ENCODE results near the gene HIPK3. TPM values are rescaled to one million over a fixed set of nuclear protein-coding genes. Genes with fewer than 3 reads are reported as not detected.
"Not testable (repeated sequence)": the region's sequence is repeated elsewhere in the genome, so short reads cannot be mapped to it uniquely, and the experiment has no call there.

Gene HIPK3
- total and polyA plus RNA-seq, 7 donors: 10.6 to 417 (median 277) TPM

GRCh38 chr11:33211580-33211979 is 45.6 kb upstream of the HIPK3 start:
- intact Hi-C loops (cut with DNase I): no loop called here
- TF ChIP-seq CTCF (IDR thresholded peaks at IDR 0.05) (no peak), POLR2AphosphoS5 (IDR thresholded peaks at IDR 0.05) (no peak), POLR2A (IDR thresholded peaks at IDR 0.05) (no peak), EP300 (IDR thresholded peaks at IDR 0.05) (no peak)
- H3K27me3 ChIP-seq: no peaks in the 10 kb centered on the region

GRCh38 chr11:33214187-33214586 is 43.0 kb upstream of the HIPK3 start:
- Histone ChIP-seq H3K4me3 (no peak overlapping the region), H3K4me1 (no peaks in the 10 kb centered on the region), H3K27me3 (no peaks in the 10 kb centered on the region), H3K27ac (no peak overlapping the region), H3K36me3 (no peaks in the 10 kb centered on the region), H3K9me3 (no peaks in the 10 kb centered on the region)
- TF ChIP-seq POLR2A (IDR thresholded peaks at IDR 0.05) (no peak), CTCF (IDR thresholded peaks at IDR 0.05) (no peak), EP300 (IDR thresholded peaks at IDR 0.05) (peak in 1 of 4 donors; percentile 28)
- DNase-seq: no peak
- intact Hi-C loops (cut with DNase I): no loop called here

More at GRCh38 chr11:33211580-33211979, 45.6 kb upstream of the HIPK3 start:
- Histone ChIP-seq H3K36me3 (no peaks in the 10 kb centered on the region), H3K4me3 (no peak overlapping the region), H3K9me3 (no peaks in the 10 kb centered on the region), H3K27ac (no peak overlapping the region), H3K4me1 (peaks cover 0 to 8% (median 0%) of the 10 kb centered on the region in 4 donors)
- WGBS, 2 donors: 43 to 69% methylated on average over 5 of the region's 5 CpGs
- no peak for DNase-seq

- no peak overlapping the region for H3K4me3 ChIP-seq
- TF ChIP-seq POLR2A (IDR thresholded peaks at IDR 0.05) (no peak), CTCF (IDR thresholded peaks at IDR 0.05) (no peak), EP300 (IDR thresholded peaks at IDR 0.05) (no peak), POLR2AphosphoS5 (IDR thresholded peaks at IDR 0.05) (no peak)
- intact Hi-C loops (cut with DNase I): no loop called here
- H3K4me1 ChIP-seq: no peaks in the 10 kb centered on the region
- no peaks in the 10 kb centered on the region for H3K36me3 ChIP-seq
- H3K27ac ChIP-seq: no peak overlapping the region
- DNase-seq: no peak
- no peaks in the 10 kb centered on the region for H3K27me3 ChIP-seq
- 74 to 75% methylated on average over 2 of the region's 2 CpGs for WGBS, 2 donors
- H3K9me3 ChIP-seq: no peaks in the 10 kb centered on the region
Observed at GRCh38 chr11:33214767-33215166, 42.4 kb upstream of the HIPK3 start.

GRCh38 chr11:33216676-33217075 is 40.5 kb upstream of the HIPK3 start:
- H3K27me3 ChIP-seq; H3K4me1 ChIP-seq; H3K27ac ChIP-seq; DNase-seq; H3K4me3 ChIP-seq; intact Hi-C loops (cut with DNase I); H3K9me3 ChIP-seq; H3K36me3 ChIP-seq: not testable (repeated sequence)
- 86 to 89% methylated on average over 2 of the region's 2 CpGs for WGBS, 2 donors

GRCh38 chr11:33222052-33222750 is 35.0 kb upstream of the HIPK3 start:
- intact Hi-C loops (cut with DNase I): no loop called here
- Histone ChIP-seq H3K4me1 (no peaks in the 10 kb centered on the region), H3K27ac (no peak overlapping the region), H3K4me3 (no peak overlapping the region), H3K9me3 (no peaks in the 10 kb centered on the region), H3K36me3 (no peaks in the 10 kb centered on the region), H3K27me3 (no peaks in the 10 kb centered on the region)
- TF ChIP-seq CTCF (IDR thresholded peaks at IDR 0.05) (no peak), POLR2AphosphoS5 (IDR thresholded peaks at IDR 0.05) (no peak), POLR2A (IDR thresholded peaks at IDR 0.05) (no peak), EP300 (IDR thresholded peaks at IDR 0.05) (no peak)
- WGBS, 2 donors: 48 to 70% methylated on average over 7 of the region's 7 CpGs
- DNase-seq: no peak

Data from sigmoid colon (tissue), 7 donors.